HG03097 (cell line): ENCODE results near the gene GPRC5D.

Source experiments
- ATAC-seq: cut with Tn5 transposase; IDR thresholded peaks from one replicate; pipeline ENCODE4 v1.9.1; 2021; ENCODE audit not compliant: unreplicated experiment, low FRiP score

The GPRC5D gene

GRCh38 chr12:12941450-12942350 lies 10.3 kb downstream of the GPRC5D start:
- ATAC-seq, result no peak

- no peak for ATAC-seq
These were observed 12.1 kb downstream of the GPRC5D start for GRCh38 chr12:12939888-12940287.

- no peak for ATAC-seq
These were observed 13.4 kb downstream of the GPRC5D start for GRCh38 chr12:12938541-12938940.

- ATAC-seq, result no peak
These were observed 14.9 kb downstream of the GPRC5D start for GRCh38 chr12:12936983-12937491.

- no peak for ATAC-seq
These were observed 17.4 kb downstream of the GPRC5D start for GRCh38 chr12:12934556-12934955.

GRCh38 chr12:12933742-12934141 lies 18.2 kb downstream of the GPRC5D start:
- ATAC-seq, result no peak

GRCh38 chr12:12930633-12931219 lies 21.2 kb downstream of the GPRC5D start:
- ATAC-seq, result no peak

GRCh38 chr12:12929696-12930095 lies 22.3 kb downstream of the GPRC5D start:
- no peak for ATAC-seq

- ATAC-seq, result no peak
These were observed 24.5 kb downstream of the GPRC5D start for GRCh38 chr12:12927211-12928079.

GRCh38 chr12:12926571-12927071 lies 25.3 kb downstream of the GPRC5D start:
- ATAC-seq, result no peak

GRCh38 chr12:12925388-12925787 lies 26.6 kb downstream of the GPRC5D start:
- no peak for ATAC-seq

GRCh38 chr12:12924169-12924568 lies 27.8 kb downstream of the GPRC5D start:
- no peak for ATAC-seq

GRCh38 chr12:12922978-12923377 lies 29.0 kb downstream of the GPRC5D start:
- no peak for ATAC-seq

- ATAC-seq, result no peak
These were observed 29.8 kb downstream of the GPRC5D start for GRCh38 chr12:12922191-12922616.

- ATAC-seq, result no peak
These were observed 32.1 kb downstream of the GPRC5D start for GRCh38 chr12:12919666-12920435.

GRCh38 chr12:12918781-12919389 lies 33.1 kb downstream of the GPRC5D start:
- no peak for ATAC-seq

GRCh38 chr12:12917517-12917916 lies 34.5 kb downstream of the GPRC5D start:
- ATAC-seq, result no peak

GRCh38 chr12:12916135-12916944 lies 35.6 kb downstream of the GPRC5D start:
- ATAC-seq, result peak; percentile 79

- no peak for ATAC-seq
These were observed 36.3 kb downstream of the GPRC5D start for GRCh38 chr12:12915656-12916055.
